ENCODE results near the gene TMEM271.

TMEM271 gene

DNA sequence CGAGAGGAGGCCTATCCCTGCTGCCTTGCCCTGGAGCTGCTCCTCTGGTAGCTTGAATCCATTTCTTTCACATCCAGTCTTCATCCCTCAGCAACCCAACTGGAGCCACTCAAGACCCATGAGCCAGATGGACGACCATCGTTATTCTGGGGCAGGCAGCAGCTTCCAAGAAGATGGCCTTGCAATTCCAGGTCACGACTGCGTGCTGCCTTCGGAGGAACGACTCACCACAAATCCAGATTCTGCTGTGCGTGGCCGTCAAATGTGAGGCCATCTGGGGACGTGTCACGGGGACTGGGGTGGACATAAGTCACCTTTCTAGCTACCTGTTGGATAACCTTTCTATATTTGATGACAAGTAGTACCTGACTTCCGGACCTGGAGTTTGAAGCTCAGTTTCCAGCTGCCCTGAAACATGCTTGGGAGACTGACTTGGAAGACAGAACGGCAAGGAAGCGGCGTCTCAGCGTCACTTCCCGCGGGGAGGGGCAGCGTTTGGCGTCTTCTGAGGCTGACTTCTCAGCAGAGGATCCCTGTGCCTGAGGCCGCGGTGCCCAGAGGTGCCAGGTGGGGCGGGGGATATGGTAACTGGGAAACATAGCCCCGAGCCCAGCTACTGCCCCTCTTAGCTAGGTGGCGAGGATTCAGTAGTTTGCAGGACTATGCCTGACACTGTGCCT is 11.7 kb upstream of the TMEM271 start:
- TF ChIP-seq, protein P1, sequence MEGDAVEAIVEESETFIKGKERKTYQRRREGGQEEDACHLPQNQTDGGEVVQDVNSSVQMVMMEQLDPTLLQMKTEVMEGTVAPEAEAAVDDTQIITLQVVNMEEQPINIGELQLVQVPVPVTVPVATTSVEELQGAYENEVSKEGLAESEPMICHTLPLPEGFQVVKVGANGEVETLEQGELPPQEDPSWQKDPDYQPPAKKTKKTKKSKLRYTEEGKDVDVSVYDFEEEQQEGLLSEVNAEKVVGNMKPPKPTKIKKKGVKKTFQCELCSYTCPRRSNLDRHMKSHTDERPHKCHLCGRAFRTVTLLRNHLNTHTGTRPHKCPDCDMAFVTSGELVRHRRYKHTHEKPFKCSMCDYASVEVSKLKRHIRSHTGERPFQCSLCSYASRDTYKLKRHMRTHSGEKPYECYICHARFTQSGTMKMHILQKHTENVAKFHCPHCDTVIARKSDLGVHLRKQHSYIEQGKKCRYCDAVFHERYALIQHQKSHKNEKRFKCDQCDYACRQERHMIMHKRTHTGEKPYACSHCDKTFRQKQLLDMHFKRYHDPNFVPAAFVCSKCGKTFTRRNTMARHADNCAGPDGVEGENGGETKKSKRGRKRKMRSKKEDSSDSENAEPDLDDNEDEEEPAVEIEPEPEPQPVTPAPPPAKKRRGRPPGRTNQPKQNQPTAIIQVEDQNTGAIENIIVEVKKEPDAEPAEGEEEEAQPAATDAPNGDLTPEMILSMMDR (IDR thresholded peaks at IDR 0.05; ENCODE audit: low read depth, low read length) = no peak
- Histone ChIP-seq H3K36me3 (no peaks in the 10 kb centered on the region), H3K4me3 (ENCODE audit: low read depth, low read length) (no peak overlapping the region), H3K27ac (no peak overlapping the region), H3K27me3 (ENCODE audit: insufficient read depth, low read depth, severe bottlenecking) (no peaks in the 10 kb centered on the region), H3K9me3 (ENCODE audit: severe bottlenecking) (peaks cover 23% of the 10 kb centered on the region)
- DNase-seq = no peak

DNA sequence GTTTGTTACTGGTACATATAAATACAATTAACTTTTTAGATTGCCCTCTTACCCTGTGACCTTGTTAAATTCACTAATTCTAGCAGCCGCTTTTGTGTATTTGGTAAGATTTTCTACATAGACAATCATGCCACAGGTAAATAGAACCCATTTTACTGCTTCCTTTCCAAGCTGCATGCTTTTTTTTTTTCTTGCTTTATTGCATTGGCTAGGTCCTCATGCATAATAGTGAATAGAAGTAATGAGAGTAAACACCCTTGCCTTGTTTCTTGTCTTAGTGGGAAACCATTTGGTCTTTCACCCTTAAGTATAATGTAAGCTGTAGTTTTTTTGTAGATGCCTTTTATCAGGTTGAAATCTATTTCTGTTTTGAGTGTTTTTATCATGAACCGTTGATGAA is 7.7 kb upstream of the TMEM271 start:
- Histone ChIP-seq H3K27me3 (ENCODE audit: insufficient read depth, low read depth, severe bottlenecking) (no peaks in the 10 kb centered on the region), H3K4me3 (ENCODE audit: low read depth, low read length) (no peak overlapping the region), H3K9me3 (ENCODE audit: severe bottlenecking) (peaks cover 25% of the 10 kb centered on the region), H3K27ac (no peak overlapping the region), H3K36me3 (no peaks in the 10 kb centered on the region)
- DNase-seq = no peak
- TF ChIP-seq, protein P1 (IDR thresholded peaks at IDR 0.05; ENCODE audit: low read depth, low read length) = no peak

DNA sequence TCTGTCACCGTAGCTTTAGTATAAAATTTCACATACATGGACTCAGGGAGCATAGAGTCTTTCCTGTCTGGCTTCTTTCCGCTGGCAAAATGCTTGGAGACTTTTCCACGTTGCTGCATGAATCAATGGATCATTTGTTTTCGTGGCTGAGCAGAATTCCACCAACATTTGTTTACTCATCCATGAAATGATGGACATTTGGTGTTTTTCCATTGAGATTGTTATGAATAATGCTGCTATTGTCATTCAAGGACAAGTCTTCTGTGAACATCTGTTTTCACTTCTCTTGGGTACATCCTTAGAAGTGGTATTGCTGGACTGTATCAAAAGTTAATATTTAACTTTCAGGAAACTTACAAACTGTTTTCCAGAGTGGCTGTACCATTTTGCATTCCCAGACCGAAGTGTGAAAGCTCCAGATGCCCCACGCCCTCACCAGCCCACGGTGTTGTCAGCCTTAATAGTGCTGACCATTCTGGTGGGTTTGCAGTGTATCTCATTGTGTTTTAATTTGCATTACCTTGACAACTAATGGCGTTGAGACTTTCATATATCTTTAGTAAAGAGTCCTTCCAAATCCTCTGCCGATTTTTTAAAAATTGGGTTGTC is 5.8 kb upstream of the TMEM271 start:
- Histone ChIP-seq H3K36me3 (no peaks in the 10 kb centered on the region), H3K27ac (no peak overlapping the region), H3K27me3 (ENCODE audit: insufficient read depth, low read depth, severe bottlenecking) (no peaks in the 10 kb centered on the region), H3K4me3 (ENCODE audit: low read depth, low read length) (no peak overlapping the region), H3K9me3 (ENCODE audit: severe bottlenecking) (peaks cover 23% of the 10 kb centered on the region)
- TF ChIP-seq, protein P1 (IDR thresholded peaks at IDR 0.05; ENCODE audit: low read depth, low read length) = no peak
- no peak for DNase-seq

DNA sequence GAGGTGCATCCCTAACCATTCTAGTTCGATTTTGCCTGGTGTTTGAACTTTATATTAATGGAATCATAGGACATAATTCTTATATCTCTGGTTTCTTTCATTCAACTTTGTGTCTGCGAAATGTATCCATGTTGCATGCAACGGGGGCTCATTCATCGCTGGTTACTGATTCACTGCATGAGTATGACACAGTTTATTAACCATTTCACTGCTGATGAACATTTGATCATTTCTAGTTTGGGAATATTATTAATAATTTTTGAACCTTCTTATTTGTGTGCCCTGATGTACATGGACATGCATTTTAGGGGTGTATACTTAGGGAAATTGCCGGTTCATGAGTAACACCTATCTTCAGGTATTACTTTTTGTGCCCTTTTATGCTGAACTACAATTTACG is 5.1 kb upstream of the TMEM271 start:
- no peaks in the 10 kb centered on the region for H3K36me3 ChIP-seq
- H3K27me3 ChIP-seq (ENCODE audit: insufficient read depth, low read depth, severe bottlenecking) = no peaks in the 10 kb centered on the region
- no peak for DNase-seq
- no peak overlapping the region for H3K4me3 ChIP-seq (ENCODE audit: low read depth, low read length)
- peaks cover 23% of the 10 kb centered on the region for H3K9me3 ChIP-seq (ENCODE audit: severe bottlenecking)
- TF ChIP-seq, protein P1 (IDR thresholded peaks at IDR 0.05; ENCODE audit: low read depth, low read length) = no peak
- no peak overlapping the region for H3K27ac ChIP-seq

DNA sequence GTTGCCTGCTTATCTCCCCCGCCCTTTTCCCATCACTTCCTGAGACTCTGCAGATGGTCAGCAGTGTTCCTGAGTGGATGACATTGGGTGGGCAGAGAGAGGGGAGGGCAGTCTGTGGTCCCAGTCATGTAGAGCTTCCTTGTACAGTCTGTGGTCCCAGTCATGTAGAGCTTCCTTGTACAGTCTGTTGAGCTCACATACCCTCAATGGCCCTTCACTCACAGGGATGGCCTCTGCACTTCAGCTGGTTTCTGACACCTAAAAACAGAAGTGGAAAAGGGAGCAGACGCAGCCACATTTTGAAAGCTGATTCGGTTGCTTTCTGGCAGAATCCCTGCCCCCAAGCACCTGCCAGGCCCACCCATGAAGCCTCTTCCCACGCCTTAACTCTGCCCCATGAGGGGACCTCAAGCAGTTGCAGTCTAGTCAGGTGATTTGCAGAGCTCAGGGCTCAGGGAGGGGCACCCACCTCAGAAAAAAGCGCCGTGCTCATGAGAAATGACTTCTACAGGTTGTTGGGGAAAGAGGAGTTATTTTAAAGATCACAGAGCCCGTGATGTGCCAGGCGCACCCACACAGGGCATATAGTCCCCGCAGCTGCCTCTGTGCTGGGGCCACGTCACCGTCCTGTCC is 3.6 kb upstream of the TMEM271 start:
- no peaks in the 10 kb centered on the region for H3K27me3 ChIP-seq (ENCODE audit: insufficient read depth, low read depth, severe bottlenecking)
- H3K4me3 ChIP-seq (ENCODE audit: low read depth, low read length) = no peak overlapping the region
- H3K27ac ChIP-seq = no peak overlapping the region
- peaks cover 23% of the 10 kb centered on the region for H3K9me3 ChIP-seq (ENCODE audit: severe bottlenecking)
- DNase-seq = peak; percentile 51
- no peaks in the 10 kb centered on the region for H3K36me3 ChIP-seq
- TF ChIP-seq, protein P1 (IDR thresholded peaks at IDR 0.05; ENCODE audit: low read depth, low read length) = peak; percentile 22; the same call in 1 of the 2 replicates
